SK-N-SH treated with all-trans-retinoic acid at 6 μM for 48 hours (cell line): Measurements from ENCODE around the gene THADA.

ENCODE experiments used
- PATZ1 ChIP-seq: fragments of 250-450 bp; sonication (Bioruptor Pico); IDR thresholded peaks from 2 replicates; pipeline ENCODE4 v1.8.0; 2020; ENCODE audit warnings: mild to moderate bottlenecking, moderate library complexity, borderline replicate concordance
- RARB ChIP-seq: fragments of 250-450 bp; sonication (Bioruptor Pico); IDR thresholded peaks from 2 replicates; pipeline ENCODE4 v1.8.0; 2021; ENCODE audit warnings: mild to moderate bottlenecking, moderate library complexity
- TCF4 ChIP-seq: fragments of 250-450 bp; sonication (Bioruptor Pico); IDR thresholded peaks from 2 replicates; pipeline ENCODE4 v1.8.0; 2021; ENCODE audit warnings: mild to moderate bottlenecking, moderate library complexity, borderline replicate concordance
- TOX ChIP-seq: fragments of 250-450 bp; sonication (Bioruptor Pico); IDR thresholded peaks from 2 replicates; pipeline ENCODE4 v1.8.0; 2021; ENCODE audit warnings: mild to moderate bottlenecking, moderate library complexity, borderline replicate concordance
- TSHZ2 ChIP-seq: fragments of 250-450 bp; sonication (Bioruptor Pico); IDR thresholded peaks from 2 replicates; pipeline ENCODE4 v1.5.0; 2020; ENCODE audit warnings: mild to moderate bottlenecking, moderate library complexity
- ZC3H10 ChIP-seq: fragments of 250-450 bp; sonication (Bioruptor Pico); IDR thresholded peaks from 2 replicates; pipeline ENCODE4 v1.5.1; 2021; ENCODE audit warnings: mild to moderate bottlenecking, moderate library complexity
- ZFP3 ChIP-seq: fragments of 250-450 bp; sonication (Bioruptor Pico); IDR thresholded peaks from 2 replicates; pipeline ENCODE4 v1.5.0; 2020; ENCODE audit warnings: mild to moderate bottlenecking, moderate library complexity
- ZFP30 ChIP-seq: fragments of 450-650 bp; formaldehyde crosslinking; IDR thresholded peaks from 2 replicates; pipeline ENCODE4 v1.5.0; 2022; ENCODE audit warnings: mild to moderate bottlenecking, moderate library complexity
- ZNF70 ChIP-seq: fragments of 450-650 bp; formaldehyde crosslinking; IDR thresholded peaks from 2 replicates; pipeline ENCODE4 v1.5.0; 2020; ENCODE audit warnings: mild to moderate bottlenecking, moderate library complexity

GRCh38 chr2:43276962-43277391 lies 318.9 kb downstream of the THADA start:
- no peak for TF ChIP-seq ZFP30 (CRISPR knock-in tag)
- TF ChIP-seq TSHZ2 (CRISPR knock-in tag), result no peak
- TF ChIP-seq ZNF70 (CRISPR knock-in tag), result no peak
- no peak for TF ChIP-seq ZFP3 (CRISPR knock-in tag)
- TF ChIP-seq ZC3H10 (CRISPR knock-in tag), result no peak
- no peak for TF ChIP-seq PATZ1 (CRISPR knock-in tag)
- TF ChIP-seq TOX, result no peak
- no peak for TF ChIP-seq TCF4 (CRISPR knock-in tag)
- no peak for TF ChIP-seq RARB
